HG03432 (cell line): ENCODE results near the gene PTOV1.
"Not testable (repeated sequence)": the region's sequence is repeated elsewhere in the genome, so short reads cannot be mapped to it uniquely, and the experiment has no call there.

Experiments used
- ATAC-seq: cut with Tn5 transposase; IDR thresholded peaks from one replicate; pipeline ENCODE4 v1.9.1; 2021; ENCODE audit warnings: mild to moderate bottlenecking, moderate library complexity; ENCODE audit not compliant: unreplicated experiment

PTOV1 gene

DNA sequence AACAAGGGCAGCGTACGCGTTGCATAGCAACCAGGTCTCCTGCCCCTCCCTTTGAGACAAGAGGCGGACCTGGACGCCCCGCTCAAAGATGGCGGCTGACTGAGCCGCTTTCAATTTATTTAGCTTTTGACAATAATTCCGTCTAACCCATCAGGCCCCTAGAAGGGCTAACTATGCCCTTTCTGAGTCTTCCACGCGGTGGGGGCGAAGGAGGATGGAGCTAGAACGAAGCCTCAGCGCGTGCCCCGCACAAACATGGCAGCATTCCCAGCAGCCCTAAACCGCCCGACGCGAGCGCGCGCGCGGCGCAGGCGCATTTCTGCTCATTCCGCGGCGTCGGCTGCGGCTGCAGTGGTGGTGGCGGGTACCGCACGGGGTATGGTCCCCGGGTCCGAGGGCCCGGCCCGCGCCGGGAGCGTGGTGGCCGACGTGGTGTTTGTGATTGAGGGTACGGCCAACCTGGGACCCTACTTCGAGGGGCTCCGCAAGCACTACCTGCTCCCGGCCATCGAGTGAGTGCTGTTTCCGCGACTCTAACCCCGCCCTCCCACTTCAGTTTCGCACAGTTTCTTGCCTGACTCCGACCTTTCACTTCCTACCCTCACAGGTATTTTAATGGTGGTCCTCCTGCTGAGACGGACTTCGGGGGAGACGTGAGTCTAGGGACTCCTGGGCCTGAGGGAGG is 32.9 kb upstream of the PTOV1 start, which contains the start of gene MED25:
Gene MED25 (plus strand): TSS at position 326 of the 685 bp plus-strand sequence. CDS start 53 bp downstream, at position 379.
- ATAC-seq: peak; percentile 79

DNA sequence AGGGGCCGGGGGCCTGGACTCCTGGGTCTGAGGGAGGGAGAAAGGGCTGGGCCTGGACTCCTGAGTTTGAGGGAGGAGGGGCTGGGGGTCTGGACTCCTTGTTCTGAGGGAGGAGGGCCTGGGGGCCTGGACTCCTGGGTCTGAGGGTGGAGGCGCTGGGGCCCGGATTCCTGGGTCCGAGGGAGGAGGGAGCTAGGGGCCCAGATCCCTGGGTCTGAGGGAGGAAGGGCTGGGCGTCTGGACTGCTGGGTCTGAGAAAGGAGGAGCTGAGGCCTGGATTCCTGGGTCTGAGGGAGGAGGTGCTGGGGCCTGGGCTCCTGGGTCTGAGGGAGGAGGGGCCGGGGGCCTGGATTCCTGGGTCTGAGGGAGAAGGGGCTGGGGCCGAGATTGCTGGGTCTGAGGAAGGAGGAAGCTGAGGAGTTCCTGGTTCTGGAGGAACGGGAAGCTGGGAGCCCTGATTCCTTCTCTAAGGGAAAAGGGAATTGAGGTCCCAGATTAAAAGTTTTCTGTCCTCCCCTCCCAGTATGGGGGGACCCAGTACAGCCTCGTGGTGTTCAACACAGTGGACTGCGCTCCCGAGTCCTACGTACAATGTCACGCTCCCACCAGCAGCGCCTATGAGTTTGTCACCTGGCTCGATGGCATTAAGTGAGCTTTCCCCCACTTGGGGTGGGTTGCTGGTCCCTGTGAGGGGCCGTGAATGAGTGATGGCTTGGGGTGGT is 32.1 kb upstream of the PTOV1 start:
- ATAC-seq: no peak

DNA sequence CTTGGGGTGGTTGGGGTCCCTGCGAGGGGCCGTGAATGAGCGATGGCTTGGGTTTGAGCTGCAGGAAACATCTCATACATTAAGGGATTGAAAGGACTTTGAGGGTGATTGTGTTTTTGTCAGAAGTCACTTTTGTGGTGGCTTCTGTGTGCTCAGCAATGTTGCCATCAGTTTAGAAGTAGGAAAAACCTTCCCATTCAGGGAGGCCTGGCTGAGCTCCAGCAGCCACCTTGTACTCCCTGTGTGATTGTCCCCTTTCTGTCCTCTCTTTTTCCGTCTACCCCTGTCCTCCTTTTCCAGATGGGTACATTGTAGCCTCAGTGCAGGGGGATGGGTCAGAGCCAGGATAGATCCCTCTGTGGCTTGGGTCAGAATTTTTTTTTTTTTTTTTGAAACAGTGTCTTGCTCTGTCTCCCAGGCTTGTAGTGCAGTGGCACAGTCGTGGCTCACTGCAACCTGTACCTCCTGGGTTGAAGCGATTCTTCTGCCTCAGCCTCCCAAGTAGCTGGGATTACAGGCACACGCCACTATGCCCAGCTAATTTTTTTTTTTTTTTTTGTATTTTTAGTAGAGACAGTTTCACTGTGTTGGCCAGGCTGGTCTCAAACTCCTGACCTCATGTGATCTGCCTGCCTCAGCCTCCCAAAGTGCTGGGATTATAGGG is 31.4 kb upstream of the PTOV1 start:
- not testable (repeated sequence) for ATAC-seq

DNA sequence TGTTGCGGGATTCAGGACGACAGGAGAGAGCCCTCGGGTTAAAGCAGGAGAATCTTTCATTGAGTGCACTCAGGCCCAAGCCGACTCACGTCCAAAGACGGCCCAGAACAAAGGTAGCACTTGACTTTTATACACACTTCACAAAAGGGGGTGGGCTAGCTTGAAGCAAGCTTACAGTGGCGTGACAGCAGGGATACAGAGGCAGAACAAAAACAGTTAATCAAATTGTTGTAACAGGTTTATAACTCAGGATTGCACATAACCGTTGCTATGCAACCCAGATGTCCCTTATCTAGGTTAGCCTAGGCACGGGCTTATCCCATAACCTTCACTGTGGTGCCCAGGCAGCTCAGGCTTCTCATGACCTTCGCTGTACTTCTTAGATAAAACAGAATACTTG is 30.8 kb upstream of the PTOV1 start:
- no peak for ATAC-seq

DNA sequence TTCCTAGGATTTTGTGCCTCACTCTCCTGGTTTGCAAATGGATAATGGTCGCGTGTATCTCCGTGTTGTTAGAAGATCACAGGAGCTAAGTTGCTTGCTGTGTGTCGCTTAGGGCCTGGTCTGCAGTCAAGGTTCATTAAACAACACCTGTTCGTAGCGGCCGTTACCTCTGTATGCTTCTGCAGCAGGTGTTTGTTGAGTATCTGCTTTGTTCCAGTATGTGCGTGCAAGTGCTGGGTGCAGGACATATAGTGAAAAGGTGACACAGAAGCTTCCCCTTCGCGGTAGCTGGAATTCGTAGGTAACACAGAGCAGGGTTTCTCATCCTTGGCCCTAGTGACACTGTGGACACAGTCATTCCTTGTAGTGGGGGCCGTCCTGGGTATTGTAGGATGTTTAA is 27.5 kb upstream of the PTOV1 start:
- no peak for ATAC-seq

DNA sequence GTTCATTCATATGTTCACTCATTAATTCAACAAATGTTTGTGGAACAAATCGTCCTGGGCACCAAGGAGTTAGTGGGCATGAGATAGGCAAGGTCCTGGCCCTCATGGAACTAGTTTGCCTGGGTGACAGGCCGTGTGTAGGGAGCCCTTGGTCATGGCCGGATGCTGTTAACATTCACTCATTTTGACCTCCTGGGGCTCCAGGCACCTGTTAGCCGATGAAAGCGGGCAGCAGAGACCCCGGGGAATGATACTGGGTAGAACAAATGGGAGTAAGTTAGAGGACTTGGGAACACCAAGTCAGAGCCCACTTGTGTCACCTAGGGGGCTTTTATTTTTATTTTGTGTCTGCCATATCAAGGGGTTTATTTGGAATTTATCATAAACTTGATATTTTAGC is 26.3 kb upstream of the PTOV1 start:
- ATAC-seq: no peak

DNA sequence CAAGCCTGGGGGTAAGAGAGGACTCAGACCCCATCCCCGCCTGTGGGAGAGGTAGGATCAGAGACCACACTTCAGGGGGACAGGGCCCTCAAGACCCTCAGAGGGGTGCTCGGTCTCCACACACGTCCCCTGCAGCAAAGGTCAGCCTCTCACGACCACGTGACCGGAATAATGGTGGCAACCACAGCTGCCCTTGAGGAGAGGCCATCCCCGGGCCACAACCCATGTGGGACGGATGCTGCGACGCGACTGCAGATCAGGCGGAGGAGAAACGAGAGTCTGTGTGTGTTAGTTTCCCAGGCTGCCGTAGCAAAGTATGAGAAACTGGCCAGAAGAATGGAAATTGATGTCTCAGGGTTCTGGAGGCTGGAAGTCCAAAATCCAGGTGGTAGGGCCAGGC is 23.9 kb upstream of the PTOV1 start:
- ATAC-seq: no peak

DNA sequence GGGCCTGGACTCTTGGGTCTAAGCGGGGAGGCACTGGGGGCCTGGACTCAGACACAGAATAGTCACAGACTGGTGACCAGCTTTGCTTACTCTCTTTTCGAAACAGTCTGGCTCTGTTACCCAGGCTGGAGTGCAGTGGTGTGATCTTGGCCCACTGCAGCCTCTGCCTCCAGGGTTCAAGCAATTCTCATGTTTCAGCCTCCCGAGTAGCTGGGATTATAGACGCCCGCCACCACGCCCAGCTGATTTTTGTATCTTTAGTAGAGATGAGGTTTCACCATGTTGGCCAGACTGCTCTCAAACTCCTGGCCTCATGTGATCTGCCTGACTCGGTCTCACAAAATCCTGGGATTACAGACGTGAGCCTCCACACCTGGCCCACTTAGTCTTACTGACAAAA is 21.8 kb upstream of the PTOV1 start:
- ATAC-seq: no peak

DNA sequence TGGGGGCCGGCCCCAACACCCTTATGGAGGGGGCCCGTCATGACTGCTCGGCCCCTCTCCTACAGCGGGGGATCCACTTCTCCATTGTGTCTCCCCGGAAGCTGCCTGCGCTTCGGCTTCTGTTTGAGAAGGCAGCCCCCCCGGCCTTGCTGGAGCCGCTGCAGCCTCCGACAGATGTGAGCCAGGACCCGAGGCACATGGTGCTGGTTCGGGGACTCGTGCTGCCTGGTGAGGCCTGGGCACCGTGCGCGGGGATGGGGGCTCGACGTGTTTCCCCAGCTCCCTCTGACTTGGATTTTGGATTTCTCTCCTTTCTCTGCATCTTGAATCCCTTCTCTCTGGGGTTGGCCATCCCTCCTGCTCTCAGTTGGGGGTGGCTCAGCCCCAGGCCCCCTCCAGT is 21.2 kb upstream of the PTOV1 start:
- no peak for ATAC-seq

DNA sequence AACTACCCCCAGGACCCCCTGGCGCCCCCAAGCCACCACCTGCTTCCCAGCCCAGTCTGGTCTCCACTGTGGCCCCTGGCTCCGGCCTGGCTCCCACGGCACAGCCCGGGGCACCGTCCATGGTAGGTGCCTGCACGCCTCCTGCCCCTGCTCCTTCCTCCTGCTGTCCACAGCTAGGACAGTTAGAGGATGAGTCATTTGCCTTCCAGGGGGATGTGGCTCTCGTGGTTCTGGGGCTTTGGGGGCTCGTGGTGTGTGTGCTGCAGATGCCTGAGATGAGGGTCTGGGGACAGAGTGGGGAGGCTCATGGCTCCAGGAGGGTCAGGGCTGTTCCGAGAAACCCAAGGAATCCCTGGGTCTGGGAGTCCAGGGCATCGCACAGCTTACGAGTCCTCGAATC is 20.2 kb upstream of the PTOV1 start:
- no peak for ATAC-seq

DNA sequence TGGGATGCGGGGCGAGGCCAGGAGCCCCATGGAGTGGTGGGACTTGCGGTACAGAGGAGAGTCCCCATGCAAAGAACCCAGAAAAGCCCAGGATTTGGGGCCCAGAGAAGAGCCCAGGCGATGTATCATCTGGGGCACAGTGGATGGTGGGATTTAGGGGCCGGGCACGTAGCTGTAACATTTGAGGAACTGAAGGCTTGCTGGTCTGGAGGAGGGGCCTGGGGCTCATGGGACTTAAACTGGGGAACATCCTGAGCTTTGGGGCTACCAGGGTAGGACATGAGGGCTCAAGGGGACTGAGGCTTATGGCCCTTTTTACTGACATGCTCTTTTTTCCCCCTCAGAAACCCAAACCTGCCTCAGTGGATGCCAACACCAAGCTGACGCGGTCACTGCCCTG is 19.4 kb upstream of the PTOV1 start:
- ATAC-seq: no peak

DNA sequence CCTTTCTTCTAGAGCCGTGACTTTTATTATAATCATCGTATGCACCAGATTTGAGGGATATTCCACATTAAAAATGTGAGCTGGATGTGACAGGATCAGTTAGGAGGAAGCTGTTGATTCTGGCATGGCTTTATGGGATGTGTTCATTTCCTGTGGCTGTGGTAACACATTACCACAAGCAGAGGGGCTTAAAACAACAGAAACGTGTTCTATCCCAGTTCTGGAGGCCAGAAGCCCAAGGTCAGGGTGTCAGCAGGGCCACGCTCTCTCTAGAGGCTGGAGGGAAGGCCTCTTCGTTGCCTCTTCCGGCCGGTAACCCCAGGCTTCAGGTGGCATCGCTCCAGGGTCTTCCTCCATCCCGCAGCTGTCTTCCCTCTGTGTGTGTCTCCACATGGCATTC is 18.4 kb upstream of the PTOV1 start:
- ATAC-seq: no peak

DNA sequence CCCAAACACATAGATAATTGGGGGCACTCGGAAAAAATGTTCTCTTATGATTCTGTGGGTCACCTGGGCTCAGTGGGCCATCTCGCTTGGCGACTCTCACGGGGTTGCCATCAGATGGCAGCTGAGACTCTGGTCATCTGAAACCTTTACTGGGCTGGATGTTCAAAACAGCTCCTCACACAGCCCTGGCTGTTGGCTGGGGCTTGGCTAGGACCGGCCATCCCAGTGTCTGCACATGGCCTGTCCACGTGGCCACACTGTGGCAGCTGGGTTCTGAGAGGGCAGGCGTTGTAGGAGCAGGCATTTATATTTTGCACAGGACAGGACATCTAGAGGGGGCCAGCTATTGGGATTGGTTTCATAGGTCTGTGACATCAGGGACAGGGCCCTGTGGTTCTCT is 17.4 kb upstream of the PTOV1 start:
- no peak for ATAC-seq

DNA sequence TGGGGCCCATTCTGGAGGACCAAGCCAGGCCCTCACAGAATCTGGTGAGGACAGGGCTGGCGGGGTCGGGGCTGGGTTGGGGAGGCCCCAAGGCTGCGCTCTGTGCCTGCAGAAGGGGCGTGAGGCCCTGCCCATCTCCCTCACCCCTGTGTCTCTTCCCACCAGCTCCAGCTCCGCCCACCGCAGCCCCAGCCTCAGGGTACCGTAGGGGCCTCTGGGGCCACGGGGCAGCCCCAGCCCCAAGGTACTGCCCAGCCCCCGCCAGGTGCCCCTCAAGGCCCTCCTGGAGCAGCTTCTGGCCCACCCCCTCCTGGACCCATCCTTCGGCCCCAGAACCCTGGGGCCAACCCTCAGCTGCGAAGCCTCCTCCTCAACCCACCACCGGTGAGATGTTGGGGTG is 15.4 kb upstream of the PTOV1 start:
- ATAC-seq: no peak

DNA sequence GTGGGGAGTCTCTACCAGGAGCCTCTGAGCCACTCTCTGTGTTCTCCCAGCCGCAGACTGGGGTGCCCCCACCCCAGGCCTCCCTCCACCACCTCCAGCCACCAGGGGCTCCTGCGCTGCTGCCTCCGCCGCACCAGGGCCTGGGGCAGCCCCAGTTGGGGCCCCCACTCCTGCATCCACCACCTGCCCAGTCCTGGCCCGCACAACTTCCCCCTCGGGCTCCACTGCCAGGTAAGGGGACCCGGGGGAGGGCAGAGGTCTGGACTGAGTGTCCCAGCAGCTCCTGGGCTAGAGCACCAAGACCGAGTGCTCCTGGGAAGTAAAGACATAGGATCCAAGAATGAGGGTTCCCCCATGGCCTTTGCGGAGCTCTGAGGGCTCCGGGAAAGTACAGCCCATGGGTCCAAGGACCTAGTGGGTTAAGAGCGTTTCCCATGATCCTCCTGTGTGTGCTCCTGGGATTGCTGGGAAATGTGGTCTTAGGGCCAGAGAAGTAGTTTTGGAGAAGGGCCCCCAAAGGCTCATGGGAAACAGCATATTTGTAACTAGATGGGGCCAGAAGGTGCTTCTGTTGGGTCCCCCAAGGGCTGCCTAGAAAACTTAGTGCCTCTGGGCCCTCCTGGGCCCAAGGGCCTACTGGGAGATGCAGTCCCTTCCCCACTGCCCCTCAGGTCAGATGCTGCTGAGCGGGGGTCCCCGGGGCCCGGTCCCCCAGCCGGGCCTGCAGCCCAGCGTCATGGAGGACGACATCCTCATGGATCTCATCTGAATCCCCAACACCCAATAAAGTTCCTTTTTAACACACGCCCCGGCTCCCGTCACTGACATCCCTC is 14.6 kb upstream of the PTOV1 start:
- no peak for ATAC-seq

DNA sequence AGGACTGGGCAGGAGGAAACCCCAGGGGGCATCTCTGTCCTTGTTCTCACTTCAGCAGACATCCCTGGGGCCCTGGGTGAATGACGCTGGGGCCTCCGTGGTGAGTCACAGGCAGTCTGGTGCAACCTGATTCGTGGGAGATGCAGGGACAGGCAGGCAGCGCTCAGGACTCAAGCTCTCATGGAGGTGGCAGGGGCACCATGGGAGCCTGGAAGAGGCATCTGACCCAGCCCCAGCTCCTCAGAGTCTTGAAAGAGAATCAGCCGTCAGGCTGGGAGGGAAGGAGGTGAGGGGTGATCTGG is 14.0 kb upstream of the PTOV1 start:
- no peak for ATAC-seq

DNA sequence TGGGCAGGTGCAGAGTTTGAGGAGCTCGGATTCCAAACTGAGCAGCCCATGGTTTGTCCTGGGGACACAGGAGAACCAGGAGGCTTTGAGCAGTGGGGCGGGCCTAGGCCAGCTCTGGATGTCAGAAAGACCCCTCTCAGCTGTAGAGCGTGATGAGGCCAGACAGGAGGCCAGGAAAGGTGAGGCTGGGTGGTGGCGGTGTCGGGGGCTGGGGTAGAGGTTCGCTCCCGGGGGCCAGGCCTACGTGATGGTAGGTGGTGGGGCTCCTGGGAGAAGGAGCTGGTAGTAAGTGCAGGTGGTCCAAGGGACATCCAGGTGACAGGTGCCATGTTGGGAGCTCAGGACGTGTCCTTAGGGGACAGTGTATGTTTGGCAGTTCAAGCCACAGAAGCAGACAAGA is 13.5 kb upstream of the PTOV1 start:
- no peak for ATAC-seq

DNA sequence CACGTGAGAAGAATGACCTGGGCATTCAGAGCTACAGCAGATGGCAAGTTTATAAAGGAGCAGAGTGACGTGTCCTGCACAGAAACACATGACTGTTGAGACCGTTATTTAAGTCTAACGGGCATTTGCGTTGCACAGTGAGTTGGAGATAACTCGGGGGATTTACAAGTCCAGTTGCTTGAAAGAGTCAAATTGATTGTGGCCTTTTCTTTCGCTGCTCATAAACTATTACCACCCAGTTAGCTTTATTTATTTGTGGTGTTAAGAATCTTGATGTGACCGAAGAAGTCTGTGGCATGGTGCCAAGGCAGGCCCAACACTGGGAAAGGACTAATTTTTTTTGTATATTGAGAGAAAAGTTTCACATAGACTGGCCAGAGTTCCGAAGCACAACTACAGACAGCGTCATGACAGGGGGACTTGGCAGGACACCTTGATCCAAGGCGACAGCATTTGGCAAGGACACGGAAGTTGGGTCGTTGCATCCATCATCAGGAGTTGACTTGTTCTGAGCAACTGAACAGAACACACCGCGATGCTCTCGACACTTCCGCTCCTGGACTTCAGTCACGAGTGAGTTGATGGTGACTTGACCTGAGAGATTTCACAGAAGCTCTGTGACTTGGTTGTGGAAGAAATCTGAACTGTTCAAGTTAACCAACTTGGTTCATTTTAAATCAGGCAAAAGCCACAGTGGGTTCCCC is 11.9 kb upstream of the PTOV1 start:
- no peak for ATAC-seq

DNA sequence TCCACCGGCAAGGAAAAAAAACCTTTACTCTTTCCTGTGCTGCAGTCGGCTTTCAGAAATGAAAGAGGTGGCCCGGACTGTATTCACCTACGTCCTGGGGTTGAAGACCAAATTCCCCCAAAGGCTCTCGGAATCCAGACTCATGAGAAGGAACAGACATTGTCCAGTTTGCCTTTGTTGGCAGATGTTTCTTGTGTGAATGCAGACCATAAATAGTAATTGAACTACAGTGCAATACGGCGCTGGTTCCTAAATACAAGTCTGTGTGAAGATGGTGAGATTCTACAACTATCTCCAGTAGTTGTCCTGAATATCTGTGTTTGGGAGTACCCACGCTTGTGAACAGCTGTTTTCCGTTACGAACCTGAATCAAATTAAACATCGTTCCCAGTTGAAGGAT is 11.2 kb upstream of the PTOV1 start:
- ATAC-seq: no peak

DNA sequence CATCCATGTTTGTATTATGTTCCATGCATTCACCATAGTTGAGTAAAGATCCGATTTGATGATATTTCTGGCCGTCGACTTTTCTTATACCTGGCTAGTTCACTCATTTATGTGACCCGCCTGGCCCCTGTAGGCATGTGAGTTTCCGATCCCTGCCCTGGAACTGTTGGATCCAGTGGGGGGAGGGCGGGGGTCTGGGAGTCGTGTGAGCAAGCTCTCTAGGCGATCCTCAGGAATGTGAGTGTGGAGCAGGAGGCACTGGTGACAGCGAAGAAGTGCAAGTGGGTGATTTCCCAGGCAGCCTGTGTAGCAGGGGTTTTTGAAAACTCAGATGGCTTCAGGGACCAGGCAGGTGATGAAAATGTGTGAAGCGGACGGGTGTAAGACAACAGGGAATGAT is 10.6 kb upstream of the PTOV1 start:
- no peak for ATAC-seq

DNA sequence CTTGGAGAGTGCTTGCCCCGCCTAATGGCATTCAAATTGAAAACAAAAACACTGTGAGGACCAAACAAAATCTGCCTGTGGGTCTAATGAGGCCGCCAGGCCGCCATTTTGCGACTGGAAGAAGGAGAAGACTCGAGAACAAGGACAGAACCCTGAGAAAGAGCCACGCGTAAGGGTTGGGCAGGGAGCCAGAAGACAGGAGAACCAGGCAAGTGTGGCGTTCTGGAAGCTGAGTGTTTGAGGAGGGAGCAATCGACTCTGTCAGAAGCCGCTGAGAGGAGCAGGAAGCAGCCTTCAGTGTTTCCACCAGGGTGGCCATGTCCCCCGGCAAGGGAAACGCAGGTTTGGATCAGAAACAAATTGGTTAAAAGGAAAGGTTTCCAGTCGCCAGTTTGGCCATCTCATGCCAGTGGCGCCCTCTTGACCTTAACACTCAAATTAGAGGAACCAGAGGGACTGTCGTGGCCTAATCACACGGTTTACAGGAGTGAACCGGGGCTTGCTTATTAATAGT is 10.2 kb upstream of the PTOV1 start:
- ATAC-seq: no peak
